Measurements from ENCODE around the gene GRIN2A.

Gene GRIN2A

GRCh38 chr16:10137341-10137740 lies 44.9 kb downstream of the GRIN2A start:
- no peak for DNase-seq (ENCODE audit: low spot score)
- no peak for TF ChIP-seq CTCF (IDR thresholded peaks at IDR 0.05; ENCODE audit: extremely low read depth, missing control alignments)

- DNase-seq (ENCODE audit: low spot score) = no peak
- no peak for TF ChIP-seq CTCF (IDR thresholded peaks at IDR 0.05; ENCODE audit: extremely low read depth, missing control alignments)
Observed at GRCh38 chr16:10136916-10137315, 45.3 kb downstream of the GRIN2A start.

- no peak for TF ChIP-seq CTCF (IDR thresholded peaks at IDR 0.05; ENCODE audit: extremely low read depth, missing control alignments)
- no peak for DNase-seq (ENCODE audit: low spot score)
Observed at GRCh38 chr16:10130538-10130937, 51.7 kb downstream of the GRIN2A start.

GRCh38 chr16:10128397-10129258 lies 53.6 kb downstream of the GRIN2A start:
- DNase-seq (ENCODE audit: low spot score) = no peak
- no peak for TF ChIP-seq CTCF (IDR thresholded peaks at IDR 0.05; ENCODE audit: extremely low read depth, missing control alignments)

GRCh38 chr16:10126686-10127085 lies 55.5 kb downstream of the GRIN2A start:
- no peak for DNase-seq (ENCODE audit: low spot score)
- no peak for TF ChIP-seq CTCF (IDR thresholded peaks at IDR 0.05; ENCODE audit: extremely low read depth, missing control alignments)

- DNase-seq (ENCODE audit: low spot score) = no peak
- TF ChIP-seq CTCF (IDR thresholded peaks at IDR 0.05; ENCODE audit: extremely low read depth, missing control alignments) = no peak
Observed at GRCh38 chr16:10123141-10123540, 59.1 kb downstream of the GRIN2A start.

GRCh38 chr16:10122546-10122945 lies 59.7 kb downstream of the GRIN2A start:
- DNase-seq (ENCODE audit: low spot score) = no peak
- peak; percentile 6 for TF ChIP-seq CTCF (IDR thresholded peaks at IDR 0.05; ENCODE audit: extremely low read depth, missing control alignments)

All from GM20000 (cell line).